Measurements from ENCODE around the gene FBXL13.

GRCh38 chr7:102934701-102935100, 139.9 kb downstream of the FBXL13 start:
- TF ChIP-seq CTCF (conservative IDR thresholded peaks at IDR 0.05; ENCODE audit: low read length) (no peak), EZH2phosphoT487 (IDR thresholded peaks at IDR 0.05; ENCODE audit: borderline replicate concordance, low read depth, low read length) (no peak)

Measured in OCI-LY7 (cell line).